HG02798 (cell line): ENCODE data around the gene PLCE1.
"Not testable (repeated sequence)": the region's sequence is repeated elsewhere in the genome, so short reads cannot be mapped to it uniquely, and the experiment has no call there.

Source experiments
- ATAC-seq: cut with Tn5 transposase; IDR thresholded peaks from one replicate; pipeline ENCODE4 v1.9.1; 2021; ENCODE audit warnings: mild to moderate bottlenecking; ENCODE audit not compliant: unreplicated experiment, poor library complexity

The PLCE1 gene

GRCh38 chr10:93993782-93994437, at the start of gene PLCE1:
PLCE1 (plus strand) TSS chr10:93993931; CDS start chr10:94031047, 37,116 bp downstream.
- no peak for ATAC-seq

GRCh38 chr10:93945819-93946218, 47.9 kb upstream of the PLCE1 start:
- ATAC-seq = no peak

- ATAC-seq = no peak
Observed at GRCh38 chr10:93947055-93947454, 46.7 kb upstream of the PLCE1 start.

- ATAC-seq = no peak
Observed at GRCh38 chr10:93947524-93947923, 46.2 kb upstream of the PLCE1 start.

- no peak for ATAC-seq
Observed at GRCh38 chr10:93951905-93952304, 41.8 kb upstream of the PLCE1 start.

GRCh38 chr10:93954299-93954698, 39.4 kb upstream of the PLCE1 start:
- no peak for ATAC-seq

- no peak for ATAC-seq
Observed at GRCh38 chr10:93954726-93955363, 38.9 kb upstream of the PLCE1 start.

- no peak for ATAC-seq
Observed at GRCh38 chr10:93958834-93959233, 34.9 kb upstream of the PLCE1 start.

GRCh38 chr10:93960988-93961387, 32.7 kb upstream of the PLCE1 start:
- ATAC-seq = not testable (repeated sequence)

- ATAC-seq = no peak
Observed at GRCh38 chr10:93962973-93963372, 30.8 kb upstream of the PLCE1 start.

GRCh38 chr10:93963434-93963833, 30.3 kb upstream of the PLCE1 start:
- no peak for ATAC-seq

- no peak for ATAC-seq
Observed at GRCh38 chr10:93965911-93966310, 27.8 kb upstream of the PLCE1 start.

GRCh38 chr10:93967756-93968155, 26.0 kb upstream of the PLCE1 start:
- no peak for ATAC-seq

- ATAC-seq = no peak
Observed at GRCh38 chr10:93968540-93968945, 25.2 kb upstream of the PLCE1 start.

- ATAC-seq = not testable (repeated sequence)
Observed at GRCh38 chr10:93970433-93971010, 23.2 kb upstream of the PLCE1 start.

- ATAC-seq = no peak
Observed at GRCh38 chr10:93973748-93974445, 19.8 kb upstream of the PLCE1 start.

GRCh38 chr10:93977442-93977841, 16.3 kb upstream of the PLCE1 start:
- ATAC-seq = no peak

GRCh38 chr10:93980486-93980885, 13.2 kb upstream of the PLCE1 start:
- ATAC-seq = no peak

GRCh38 chr10:93991114-93991513, 2.6 kb upstream of the PLCE1 start:
- ATAC-seq = no peak

- no peak for ATAC-seq
Observed at GRCh38 chr10:93991596-93992284, 2.0 kb upstream of the PLCE1 start.
